Loucy (cell line): ENCODE measurements around the gene CSTPP1.

Experiments used
- H2AFZ ChIP-seq: fragments of 200-600 bp; sonication (generic); 2 replicates; pipeline ENCODE4 v1.6.0; 2016; ENCODE audit warnings: antibody characterized with exemption, mild to moderate bottlenecking, low read length, moderate library complexity
- H3F3A ChIP-seq: fragments of 200-600 bp; 2 replicates; pipeline ENCODE4 v1.6.0; 2016; ENCODE audit warnings: antibody characterized with exemption, low read depth, mild to moderate bottlenecking
- H3K27me3 ChIP-seq: fragments of 200-600 bp; sonication (generic); 2 replicates; pipeline ENCODE4 v1.6.1; 2014; ENCODE audit warnings: low read length, mild to moderate bottlenecking; ENCODE audit not compliant: insufficient read depth, poor library complexity, severe bottlenecking
- H3K36me3 ChIP-seq: fragments of 200-600 bp; sonication (generic); 2 replicates; pipeline ENCODE4 v1.6.1; 2016; ENCODE audit warnings: low read length; ENCODE audit not compliant: insufficient read depth
- H3K4me1 ChIP-seq: fragments of 200-600 bp; sonication (generic); 2 replicates; pipeline ENCODE4 v1.5.1; 2014; ENCODE audit warnings: low read length, mild to moderate bottlenecking; ENCODE audit not compliant: insufficient read depth, poor library complexity, severe bottlenecking
- H3K4me2 ChIP-seq: fragments of 200-600 bp; sonication (generic); 2 replicates; pipeline ENCODE4 v1.6.0; 2014; ENCODE audit warnings: antibody characterized with exemption, low read length, low read depth, mild to moderate bottlenecking; ENCODE audit not compliant: poor library complexity, severe bottlenecking
- H3K4me3 ChIP-seq: fragments of 200-600 bp; sonication (generic); 2 replicates; pipeline ENCODE4 v1.5.1; 2014; ENCODE audit warnings: low read length, mild to moderate bottlenecking, mixed read lengths; ENCODE audit not compliant: poor library complexity, severe bottlenecking
- H3K79me2 ChIP-seq: fragments of 200-600 bp; sonication (generic); 2 replicates; pipeline ENCODE4 v1.6.1; 2014; ENCODE audit warnings: low read length; ENCODE audit not compliant: insufficient read depth
- H3K9ac ChIP-seq: fragments of 200-600 bp; sonication (generic); 2 replicates; pipeline ENCODE4 v1.6.0; 2014; ENCODE audit warnings: mild to moderate bottlenecking, low read depth, low read length, moderate library complexity; ENCODE audit not compliant: poor library complexity, severe bottlenecking
- H3K9me2 ChIP-seq: fragments of 200-600 bp; sonication (generic); replicated peaks from 2 replicates; pipeline ENCODE4 v1.6.1; 2016; ENCODE audit warnings: low read depth, low read length, mixed read lengths
- H3K9me3 ChIP-seq: fragments of 200-600 bp; sonication (generic); 2 replicates; pipeline ENCODE4 v1.6.1; 2014; ENCODE audit warnings: mild to moderate bottlenecking, antibody characterized with exemption, low read length, low read depth; ENCODE audit not compliant: insufficient read depth
- H4K20me1 ChIP-seq: fragments of 200-600 bp; sonication (generic); 2 replicates; pipeline ENCODE4 v1.6.0; 2014; ENCODE audit warnings: antibody characterized with exemption, low read length, mild to moderate bottlenecking; ENCODE audit not compliant: insufficient read depth, poor library complexity, severe bottlenecking
- EZH2phosphoT487 ChIP-seq: fragments of 200-600 bp; IDR thresholded peaks from 2 replicates; pipeline ENCODE4 v1.6.1; 2018; ENCODE audit warnings: antibody characterized with exemption, mild to moderate bottlenecking, moderate library complexity, borderline replicate concordance
- TF ChIP-seq, protein P1 (sequence below): fragments of 200-600 bp; sonication (generic); conservative IDR thresholded peaks from 2 replicates; pipeline ENCODE4 v1.5.1; 2014; ENCODE audit warnings: mild to moderate bottlenecking, antibody characterized with exemption, low read length

Gene CSTPP1

DNA sequence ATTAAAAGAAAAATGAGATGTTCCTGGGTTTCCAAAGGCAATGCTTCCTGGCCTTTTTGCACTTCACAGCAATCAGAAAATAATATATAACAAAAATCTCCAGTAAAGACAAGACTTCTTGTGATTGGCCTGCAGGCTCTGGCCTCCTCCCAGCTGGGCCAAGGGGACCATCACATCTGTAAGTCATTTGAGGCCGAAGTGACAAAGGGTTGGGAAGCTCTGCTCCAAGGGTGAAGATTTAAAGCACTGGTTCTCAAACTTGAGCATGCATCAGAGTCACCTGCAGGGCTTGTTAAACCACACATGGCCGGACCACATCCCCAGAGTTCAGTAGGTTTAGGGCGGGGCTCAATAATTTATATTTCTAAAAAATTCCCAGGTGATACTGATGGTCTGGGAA lies 208.0 kb downstream of the CSTPP1 start:
- Histone ChIP-seq H2AFZ (no peak overlapping the region), H4K20me1 (no peaks in the 10 kb centered on the region), H3K4me1 (no peaks in the 10 kb centered on the region), H3K4me2 (no peak overlapping the region), H3K9ac (no peak overlapping the region), H3K79me2 (no peaks in the 10 kb centered on the region), H3K27me3 (no peaks in the 10 kb centered on the region), H3K36me3 (no peaks in the 10 kb centered on the region; the same call in 1 of the 2 replicates), H3K4me3 (no peak overlapping the region), H3K9me3 (no peaks in the 10 kb centered on the region), H3F3A (no peaks in the 10 kb centered on the region), H3K9me2 (no peaks in the 10 kb centered on the region)
- TF ChIP-seq, protein P1, sequence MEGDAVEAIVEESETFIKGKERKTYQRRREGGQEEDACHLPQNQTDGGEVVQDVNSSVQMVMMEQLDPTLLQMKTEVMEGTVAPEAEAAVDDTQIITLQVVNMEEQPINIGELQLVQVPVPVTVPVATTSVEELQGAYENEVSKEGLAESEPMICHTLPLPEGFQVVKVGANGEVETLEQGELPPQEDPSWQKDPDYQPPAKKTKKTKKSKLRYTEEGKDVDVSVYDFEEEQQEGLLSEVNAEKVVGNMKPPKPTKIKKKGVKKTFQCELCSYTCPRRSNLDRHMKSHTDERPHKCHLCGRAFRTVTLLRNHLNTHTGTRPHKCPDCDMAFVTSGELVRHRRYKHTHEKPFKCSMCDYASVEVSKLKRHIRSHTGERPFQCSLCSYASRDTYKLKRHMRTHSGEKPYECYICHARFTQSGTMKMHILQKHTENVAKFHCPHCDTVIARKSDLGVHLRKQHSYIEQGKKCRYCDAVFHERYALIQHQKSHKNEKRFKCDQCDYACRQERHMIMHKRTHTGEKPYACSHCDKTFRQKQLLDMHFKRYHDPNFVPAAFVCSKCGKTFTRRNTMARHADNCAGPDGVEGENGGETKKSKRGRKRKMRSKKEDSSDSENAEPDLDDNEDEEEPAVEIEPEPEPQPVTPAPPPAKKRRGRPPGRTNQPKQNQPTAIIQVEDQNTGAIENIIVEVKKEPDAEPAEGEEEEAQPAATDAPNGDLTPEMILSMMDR = no peak
- no peak for TF ChIP-seq EZH2phosphoT487

DNA sequence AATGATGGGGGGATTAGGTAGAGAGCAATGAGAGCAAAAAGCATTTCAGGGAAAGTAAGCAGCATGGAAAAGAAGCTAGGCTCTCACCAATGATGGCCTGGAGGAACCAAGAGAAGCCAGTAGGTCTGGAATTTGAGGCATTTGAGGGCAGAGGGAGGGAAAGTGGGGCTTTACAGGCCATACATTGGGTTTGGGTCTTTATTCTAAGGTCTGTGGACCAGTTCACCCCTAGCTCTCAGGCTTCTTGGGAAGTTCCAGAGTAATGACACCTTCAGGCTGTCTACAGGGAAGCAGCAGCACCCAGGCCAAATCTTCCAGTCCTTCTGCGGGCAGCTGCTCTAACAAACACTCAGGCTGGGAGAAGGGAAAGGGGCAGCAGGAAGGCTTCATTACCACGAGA lies 210.7 kb downstream of the CSTPP1 start:
- Histone ChIP-seq H3K9me3 (no peaks in the 10 kb centered on the region), H3K4me1 (no peaks in the 10 kb centered on the region), H2AFZ (no peak overlapping the region), H3K36me3 (no peaks in the 10 kb centered on the region; the same call in 1 of the 2 replicates), H3K27me3 (no peaks in the 10 kb centered on the region), H3K4me2 (no peak overlapping the region), H3F3A (no peaks in the 10 kb centered on the region), H4K20me1 (no peaks in the 10 kb centered on the region), H3K4me3 (no peak overlapping the region), H3K9ac (no peak overlapping the region), H3K79me2 (no peaks in the 10 kb centered on the region), H3K9me2 (no peaks in the 10 kb centered on the region)
- TF ChIP-seq, protein P1 = no peak
- TF ChIP-seq EZH2phosphoT487 = no peak

DNA sequence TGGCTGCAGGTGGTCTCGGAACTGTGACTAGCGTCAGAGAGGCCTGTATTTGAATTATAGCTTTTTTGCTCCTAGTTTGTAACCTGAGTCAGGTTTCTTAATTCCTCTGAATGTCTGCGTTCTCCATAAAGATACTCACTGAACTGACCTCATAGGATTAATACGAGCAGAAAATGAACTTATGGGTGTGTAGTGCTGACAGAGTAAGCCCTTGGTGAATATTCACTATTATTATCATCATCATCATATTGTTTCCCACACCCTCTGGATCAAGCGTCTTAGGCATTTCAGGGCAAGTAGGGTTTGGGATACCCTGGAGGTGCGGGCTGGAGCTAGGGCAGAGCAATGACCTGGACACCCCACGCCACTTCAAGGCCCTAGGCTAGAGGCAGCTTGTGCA lies 211.1 kb downstream of the CSTPP1 start:
- Histone ChIP-seq H3K79me2 (no peaks in the 10 kb centered on the region), H3K9ac (no peak overlapping the region), H4K20me1 (no peaks in the 10 kb centered on the region), H3K27me3 (no peaks in the 10 kb centered on the region), H3K4me2 (no peak overlapping the region), H3K9me3 (no peaks in the 10 kb centered on the region), H3K4me1 (peaks cover 3% of the 10 kb centered on the region), H2AFZ (no peak overlapping the region), H3K4me3 (no peak overlapping the region), H3F3A (no peaks in the 10 kb centered on the region), H3K9me2 (no peaks in the 10 kb centered on the region), H3K36me3 (no peaks in the 10 kb centered on the region; the same call in 1 of the 2 replicates)
- TF ChIP-seq EZH2phosphoT487 = no peak
- TF ChIP-seq, protein P1 = no peak
